Ascending aorta (tissue), 2 donors: ENCODE measurements around the gene RTN4. TPM values are rescaled to one million over a fixed set of nuclear protein-coding genes. Genes with fewer than 3 reads are reported as not detected.

Experiments
- DNase-seq, 2 donors: peaks; one replicate each; pipeline ENCODE4 v3.0.0-alpha.2; 2019; ENCODE audit warnings: low spot score in 2 of 2
- H3K27ac ChIP-seq, 2 donors: fragments of 200-600 bp; sonication (generic); one replicate each; pipeline ENCODE4 v1.5.1; 2016 to 2017; ENCODE audit warnings: mild to moderate bottlenecking in 1 of 2
- H3K27me3 ChIP-seq: fragments of 200-600 bp; sonication (generic); one replicate; pipeline ENCODE4 v1.5.1; 2017
- H3K36me3 ChIP-seq, 2 donors: fragments of 200-600 bp; sonication (generic); one replicate each; pipeline ENCODE4 v1.5.1; 2016
- H3K4me1 ChIP-seq, 2 donors: fragments of 200-600 bp; sonication (generic); one replicate each; pipeline ENCODE4 v1.5.1; 2016 to 2017; ENCODE audit warnings: mild to moderate bottlenecking in 1 of 2
- H3K4me3 ChIP-seq, 2 donors: fragments of 200-600 bp; sonication (generic); one replicate each; pipeline ENCODE4 v1.5.1; 2016 to 2017; ENCODE audit warnings: mild to moderate bottlenecking in 1 of 2
- H3K9me3 ChIP-seq, 2 donors: fragments of 200-600 bp; sonication (generic); one replicate each; pipeline ENCODE4 v1.5.1; 2016
- CTCF ChIP-seq, 3 experiments: fragments of 200-600 bp in 2 of 3; fragments of 450-650 bp in 1 of 3; sonication (generic) in 2 of 3; IDR thresholded peaks; one replicate each; pipeline ENCODE4 v1.5.1; 2016 to 2019; ENCODE audit warnings: antibody characterized with exemption in 3 of 3, mild to moderate bottlenecking in 1 of 3, moderate library complexity in 1 of 3
- intact Hi-C: fragments of 100-400 bp; cut with DNase I; formaldehyde crosslinking; loops from one replicate; pipeline ENCODE4 v1.15.1; 2023
- total RNA-seq: library from RNA; depleted of rRNA; stranded (reverse); fragments of >200 nt; gene quantifications from one replicate; pipeline ENCODE4 v1.1.0, GENCODE V29; 2016

The RTN4 gene
- total RNA-seq, 1 donor from 2014 or later, result 296 TPM

- intact Hi-C loops, result no loop called here
- TF ChIP-seq CTCF (IDR thresholded peaks at IDR 0.05), result no peak
- no peak overlapping the region for H3K4me3 ChIP-seq
- no peak overlapping the region for H3K27ac ChIP-seq
- H3K4me1 ChIP-seq, result peaks cover 0 to 41% of the 10 kb centered on the region in 2 donors
- H3K9me3 ChIP-seq, result no peaks in the 10 kb centered on the region
- H3K36me3 ChIP-seq, result no peaks in the 10 kb centered on the region
- H3K27me3 ChIP-seq, result no peaks in the 10 kb centered on the region
- DNase-seq, result no peak
These were observed 18.7 kb downstream of the RTN4 start for GRCh38 chr2:55031505-55031904.

- TF ChIP-seq CTCF (IDR thresholded peaks at IDR 0.05), result no peak
- Histone ChIP-seq H3K27me3 (no peaks in the 10 kb centered on the region), H3K4me3 (no peak overlapping the region), H3K9me3 (no peaks in the 10 kb centered on the region), H3K4me1 (peaks cover 0 to 48% of the 10 kb centered on the region in 2 donors), H3K27ac (no peak overlapping the region), H3K36me3 (no peaks in the 10 kb centered on the region)
- no peak for DNase-seq
- intact Hi-C loops, result no loop called here
These were observed 19.5 kb downstream of the RTN4 start for GRCh38 chr2:55030766-55031165.

- Histone ChIP-seq H3K9me3 (no peaks in the 10 kb centered on the region), H3K4me3 (no peak overlapping the region), H3K4me1 (peaks cover 6 to 60% of the 10 kb centered on the region in 2 donors), H3K27me3 (no peaks in the 10 kb centered on the region), H3K27ac (no peak overlapping the region), H3K36me3 (no peaks in the 10 kb centered on the region)
- no peak for DNase-seq
- no peak for TF ChIP-seq CTCF (IDR thresholded peaks at IDR 0.05)
- intact Hi-C loops, result no loop called here
These were observed 21.2 kb downstream of the RTN4 start for GRCh38 chr2:55029098-55029497.

GRCh38 chr2:55027226-55027625, 23.0 kb downstream of the RTN4 start:
- Histone ChIP-seq H3K4me3 (no peak overlapping the region), H3K27ac (no peak overlapping the region), H3K36me3 (no peaks in the 10 kb centered on the region), H3K27me3 (no peaks in the 10 kb centered on the region), H3K4me1 (peaks cover 6 to 59% of the 10 kb centered on the region in 2 donors), H3K9me3 (no peaks in the 10 kb centered on the region)
- intact Hi-C loops, result no loop called here
- no peak for DNase-seq
- no peak for TF ChIP-seq CTCF (IDR thresholded peaks at IDR 0.05)

- no peak for DNase-seq
- no peak for TF ChIP-seq CTCF (IDR thresholded peaks at IDR 0.05)
- H3K9me3 ChIP-seq, result no peaks in the 10 kb centered on the region
- peak overlapping the region in 1 of 2 donors; percentile 21 for H3K27ac ChIP-seq
- H3K4me1 ChIP-seq, result peaks cover 6 to 55% of the 10 kb centered on the region in 2 donors
- H3K27me3 ChIP-seq, result no peaks in the 10 kb centered on the region
- no peaks in the 10 kb centered on the region for H3K36me3 ChIP-seq
- H3K4me3 ChIP-seq, result no peak overlapping the region
- intact Hi-C loops, result no loop called here
These were observed 24.0 kb downstream of the RTN4 start for GRCh38 chr2:55026202-55026601.

GRCh38 chr2:55025627-55026026, 24.6 kb downstream of the RTN4 start:
- Histone ChIP-seq H3K27me3 (no peaks in the 10 kb centered on the region), H3K27ac (no peak overlapping the region), H3K4me1 (peaks cover 6 to 50% of the 10 kb centered on the region in 2 donors), H3K36me3 (peaks cover 0 to 2% of the 10 kb centered on the region in 2 donors), H3K4me3 (no peak overlapping the region), H3K9me3 (peaks cover 0 to 1% of the 10 kb centered on the region in 2 donors)
- intact Hi-C loops, result no loop called here
- no peak for DNase-seq
- TF ChIP-seq CTCF (IDR thresholded peaks at IDR 0.05), result no peak
